ENCODE results near the gene CDYL. TPM values are rescaled to one million over a fixed set of nuclear protein-coding genes. Genes with fewer than 3 reads are reported as not detected.

The CDYL gene
- total RNA-seq, 1 donor from 2014 or later: 104 TPM

DNA sequence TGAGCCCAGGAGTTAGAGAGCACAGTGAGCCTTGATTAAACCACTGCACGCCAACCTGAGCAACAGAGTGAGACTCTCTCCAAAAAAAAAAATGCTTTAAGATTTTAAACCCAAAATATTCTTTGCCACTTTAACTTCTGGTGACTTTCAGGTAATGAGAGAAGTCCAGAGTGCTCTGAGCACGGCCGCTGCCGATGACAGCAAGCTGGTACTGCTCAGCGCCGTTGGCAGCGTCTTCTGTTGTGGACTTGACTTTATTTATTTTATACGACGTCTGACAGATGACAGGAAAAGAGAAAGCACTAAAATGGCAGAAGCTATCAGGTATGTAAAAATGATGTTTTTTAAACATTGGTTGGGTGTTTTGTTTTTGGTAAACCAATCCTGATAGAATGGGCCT, 161.2 kb downstream of the CDYL start:
- H3K36me3 Mint-ChIP-seq: peaks cover 13% of the 10 kb centered on the region
- no peaks in the 10 kb centered on the region for H3K27me3 Mint-ChIP-seq (ENCODE audit: low read depth)
- H3K27ac Mint-ChIP-seq: no peak overlapping the region
- H3K4me1 Mint-ChIP-seq: peaks cover 56% of the 10 kb centered on the region
- no peak for DNase-seq (ENCODE audit: low spot score in 2 of 2, unreplicated experiment in 2 of 2)
- no peak overlapping the region for H3K4me3 Mint-ChIP-seq
- H3K9me3 Mint-ChIP-seq: no peaks in the 10 kb centered on the region
- TF ChIP-seq, protein P1, sequence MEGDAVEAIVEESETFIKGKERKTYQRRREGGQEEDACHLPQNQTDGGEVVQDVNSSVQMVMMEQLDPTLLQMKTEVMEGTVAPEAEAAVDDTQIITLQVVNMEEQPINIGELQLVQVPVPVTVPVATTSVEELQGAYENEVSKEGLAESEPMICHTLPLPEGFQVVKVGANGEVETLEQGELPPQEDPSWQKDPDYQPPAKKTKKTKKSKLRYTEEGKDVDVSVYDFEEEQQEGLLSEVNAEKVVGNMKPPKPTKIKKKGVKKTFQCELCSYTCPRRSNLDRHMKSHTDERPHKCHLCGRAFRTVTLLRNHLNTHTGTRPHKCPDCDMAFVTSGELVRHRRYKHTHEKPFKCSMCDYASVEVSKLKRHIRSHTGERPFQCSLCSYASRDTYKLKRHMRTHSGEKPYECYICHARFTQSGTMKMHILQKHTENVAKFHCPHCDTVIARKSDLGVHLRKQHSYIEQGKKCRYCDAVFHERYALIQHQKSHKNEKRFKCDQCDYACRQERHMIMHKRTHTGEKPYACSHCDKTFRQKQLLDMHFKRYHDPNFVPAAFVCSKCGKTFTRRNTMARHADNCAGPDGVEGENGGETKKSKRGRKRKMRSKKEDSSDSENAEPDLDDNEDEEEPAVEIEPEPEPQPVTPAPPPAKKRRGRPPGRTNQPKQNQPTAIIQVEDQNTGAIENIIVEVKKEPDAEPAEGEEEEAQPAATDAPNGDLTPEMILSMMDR (IDR thresholded peaks at IDR 0.05; ENCODE audit: unreplicated experiment): no peak

GRCh38 chr6:4939241-4939640, 163.0 kb downstream of the CDYL start:
- TF ChIP-seq, protein P1 (IDR thresholded peaks at IDR 0.05; ENCODE audit: unreplicated experiment): no peak
- Mint-ChIP-seq H3K27ac (no peak overlapping the region), H3K27me3 (ENCODE audit: low read depth) (no peaks in the 10 kb centered on the region), H3K9me3 (no peaks in the 10 kb centered on the region), H3K36me3 (peaks cover 18% of the 10 kb centered on the region), H3K4me1 (peaks cover 57% of the 10 kb centered on the region), H3K4me3 (no peak overlapping the region)
- DNase-seq (ENCODE audit: low spot score in 2 of 2, unreplicated experiment in 2 of 2): no peak

- peaks cover 18% of the 10 kb centered on the region for H3K36me3 Mint-ChIP-seq
- no peak for DNase-seq (ENCODE audit: low spot score in 2 of 2, unreplicated experiment in 2 of 2)
- H3K27ac Mint-ChIP-seq: no peak overlapping the region
- no peaks in the 10 kb centered on the region for H3K9me3 Mint-ChIP-seq
- no peak overlapping the region for H3K4me3 Mint-ChIP-seq
- H3K4me1 Mint-ChIP-seq: peaks cover 54% of the 10 kb centered on the region
- no peaks in the 10 kb centered on the region for H3K27me3 Mint-ChIP-seq (ENCODE audit: low read depth)
- TF ChIP-seq, protein P1 (IDR thresholded peaks at IDR 0.05; ENCODE audit: unreplicated experiment): no peak
Measured at GRCh38 chr6:4940416-4940815, 164.2 kb downstream of the CDYL start.

DNA sequence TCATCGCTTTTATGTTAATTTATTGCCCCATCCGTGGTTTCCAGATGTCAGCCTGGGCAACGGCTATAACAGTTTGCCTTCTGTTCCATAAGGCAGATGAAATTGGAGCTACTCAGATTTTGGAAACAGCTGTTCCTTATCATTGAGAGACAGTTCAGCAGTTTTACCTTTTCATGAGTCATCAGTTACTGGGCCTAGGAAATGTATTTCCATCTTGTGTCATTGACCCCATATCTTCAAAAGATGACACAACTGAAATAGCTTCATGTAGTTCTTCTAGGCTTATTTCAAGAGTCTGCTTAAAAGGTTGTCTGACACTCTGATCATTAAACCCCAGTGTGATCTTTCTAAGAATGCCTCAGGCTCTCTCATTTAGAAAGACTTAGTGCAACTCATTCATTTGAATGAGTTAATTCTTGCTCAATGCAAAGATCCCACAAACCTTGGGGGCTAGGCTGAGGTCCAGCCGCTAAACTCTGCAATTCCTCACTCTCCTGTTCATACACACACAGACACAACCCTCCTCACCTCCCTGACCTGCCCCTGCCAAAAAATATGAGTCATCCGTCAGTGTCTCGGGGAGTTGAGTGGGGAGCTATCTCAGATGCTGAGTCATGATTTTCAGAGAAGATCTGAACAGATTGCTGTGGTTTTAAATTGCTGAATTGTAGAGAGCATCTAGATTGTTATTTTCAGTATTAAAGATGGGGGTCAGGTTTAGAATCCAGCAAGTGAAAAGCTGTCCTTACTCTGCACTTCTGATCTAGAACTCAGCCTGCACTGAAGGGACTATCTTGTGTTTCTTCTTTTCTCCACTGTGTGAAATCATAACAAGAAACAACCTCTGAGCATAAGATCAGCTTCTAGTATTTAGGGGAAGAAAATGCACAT, 165.8 kb downstream of the CDYL start:
- no peaks in the 10 kb centered on the region for H3K9me3 Mint-ChIP-seq
- no peak for DNase-seq (ENCODE audit: low spot score in 2 of 2, unreplicated experiment in 2 of 2)
- H3K27ac Mint-ChIP-seq: peak overlapping the region; percentile 87
- H3K4me1 Mint-ChIP-seq: peaks cover 43% of the 10 kb centered on the region
- TF ChIP-seq, protein P1 (IDR thresholded peaks at IDR 0.05; ENCODE audit: unreplicated experiment): no peak
- H3K4me3 Mint-ChIP-seq: no peak overlapping the region
- peaks cover 21% of the 10 kb centered on the region for H3K36me3 Mint-ChIP-seq
- H3K27me3 Mint-ChIP-seq (ENCODE audit: low read depth): no peaks in the 10 kb centered on the region

DNA sequence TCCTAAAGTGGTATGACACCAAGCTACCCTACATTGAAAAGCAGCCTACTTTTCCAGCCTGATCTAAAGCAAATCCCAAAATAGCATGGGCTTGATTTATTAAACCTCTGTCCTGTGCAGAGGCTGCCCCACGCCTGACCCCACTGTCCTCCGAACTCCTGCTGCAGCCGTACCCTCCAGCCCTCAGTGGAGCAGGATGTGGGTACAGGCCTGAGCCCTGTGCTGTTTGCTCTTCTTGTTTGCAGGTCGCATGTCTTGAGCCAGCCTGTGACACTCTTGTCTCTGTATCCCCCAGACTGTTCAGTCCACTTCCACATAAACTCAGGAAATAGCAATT, 166.4 kb downstream of the CDYL start:
- peaks cover 21% of the 10 kb centered on the region for H3K36me3 Mint-ChIP-seq
- H3K4me1 Mint-ChIP-seq: peaks cover 38% of the 10 kb centered on the region
- TF ChIP-seq, protein P1 (IDR thresholded peaks at IDR 0.05; ENCODE audit: unreplicated experiment): no peak
- peak overlapping the region; percentile 87 for H3K27ac Mint-ChIP-seq
- no peak overlapping the region for H3K4me3 Mint-ChIP-seq
- no peak for DNase-seq (ENCODE audit: low spot score in 2 of 2, unreplicated experiment in 2 of 2)
- H3K27me3 Mint-ChIP-seq (ENCODE audit: low read depth): no peaks in the 10 kb centered on the region
- no peaks in the 10 kb centered on the region for H3K9me3 Mint-ChIP-seq
